Amniotic stem cell (primary cell): ENCODE results near the gene TMEM141.
"Not testable (repeated sequence)": the region's sequence is repeated elsewhere in the genome, so short reads cannot be mapped to it uniquely, and the experiment has no call there.

Source experiments
- DNase-seq: peaks from one replicate; lab custom pipeline; 2025; lab: John Stamatoyannopoulos, UW

The TMEM141 gene

DNA sequence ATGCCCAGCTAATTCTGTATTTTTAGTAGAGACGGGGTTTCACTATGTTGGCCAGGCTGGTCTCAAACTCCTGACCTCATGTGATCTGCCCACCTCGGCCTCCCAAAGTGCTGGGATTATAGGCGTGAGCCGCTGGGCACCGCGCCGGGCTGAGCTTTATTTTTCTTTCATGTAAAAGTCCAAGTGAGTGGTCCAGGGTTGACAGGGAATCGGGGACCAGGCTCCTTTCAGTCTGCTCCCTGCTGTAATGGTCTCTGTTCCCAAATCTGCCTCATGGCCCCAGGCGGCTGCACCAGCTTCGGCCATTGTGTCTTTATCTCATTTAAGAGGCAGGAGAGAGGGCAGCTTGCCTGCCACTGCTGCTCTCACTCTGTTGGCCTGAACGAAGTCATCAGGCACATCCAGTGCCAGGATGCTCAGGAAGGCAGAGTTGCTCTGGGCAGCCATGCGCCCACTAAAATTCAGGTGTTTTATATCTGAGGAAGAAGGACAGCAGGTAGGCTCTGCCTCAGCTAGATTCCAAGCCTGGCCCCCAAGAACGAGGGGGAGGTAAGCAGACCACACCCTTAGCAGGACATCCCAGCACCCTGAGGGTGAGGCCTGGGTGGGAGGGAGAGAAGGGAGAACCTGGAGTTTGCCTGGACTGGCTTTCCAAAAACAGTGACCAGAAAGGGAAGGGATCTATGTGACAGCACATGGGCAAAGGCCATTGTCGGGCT, 3.3 kb downstream of the TMEM141 start:
- no peak for DNase-seq

DNA sequence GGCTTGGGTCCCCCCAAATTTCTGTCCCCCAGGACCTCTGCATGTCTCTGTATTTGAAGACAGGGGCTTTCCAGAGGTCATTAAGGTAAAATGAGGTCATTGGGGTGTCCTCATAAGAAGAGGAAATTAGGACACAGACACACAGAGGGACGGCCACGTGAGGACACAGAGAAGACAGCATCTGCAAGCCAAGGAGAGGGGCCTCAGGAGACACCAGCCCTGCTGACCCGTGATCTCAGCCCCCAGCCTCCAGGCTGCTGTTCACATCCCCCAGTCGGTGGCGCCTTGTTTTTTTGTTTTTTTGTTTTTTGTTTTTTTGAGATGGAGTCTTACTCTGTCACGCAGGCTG, 3.8 kb downstream of the TMEM141 start:
- no peak for DNase-seq

DNA sequence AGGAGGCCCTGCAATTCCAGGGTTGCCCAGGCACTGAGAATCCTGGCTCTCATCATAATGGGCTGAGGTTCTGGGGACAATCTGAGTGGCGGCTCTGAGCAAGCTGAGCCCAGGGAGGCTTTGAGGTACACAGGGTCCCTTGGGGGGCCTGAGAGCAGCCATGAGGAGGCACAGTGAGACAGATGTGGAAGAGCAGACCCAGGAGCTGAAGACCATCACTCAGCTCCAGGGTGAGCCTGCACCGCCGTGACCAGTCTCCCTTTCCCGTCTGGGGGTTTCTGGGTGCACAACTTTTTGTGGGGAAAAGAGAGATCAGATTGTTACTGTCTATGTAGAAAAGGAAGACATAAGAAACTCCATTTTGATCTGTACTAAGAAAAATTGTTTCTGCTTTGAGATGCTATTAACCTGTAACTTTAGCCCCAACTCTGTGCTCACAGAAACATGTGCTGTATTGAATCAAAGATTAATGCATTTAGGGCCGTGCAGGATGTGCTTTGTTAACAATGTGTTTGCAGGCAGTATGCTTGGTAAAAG, 5.2 kb downstream of the TMEM141 start, which contains the start of gene CCDC183:
Gene CCDC183, plus strand, starts transcription at position 101 of the 537 bp plus-strand sequence. Its CDS starts 60 bp downstream, at position 161.
- no peak for DNase-seq

DNA sequence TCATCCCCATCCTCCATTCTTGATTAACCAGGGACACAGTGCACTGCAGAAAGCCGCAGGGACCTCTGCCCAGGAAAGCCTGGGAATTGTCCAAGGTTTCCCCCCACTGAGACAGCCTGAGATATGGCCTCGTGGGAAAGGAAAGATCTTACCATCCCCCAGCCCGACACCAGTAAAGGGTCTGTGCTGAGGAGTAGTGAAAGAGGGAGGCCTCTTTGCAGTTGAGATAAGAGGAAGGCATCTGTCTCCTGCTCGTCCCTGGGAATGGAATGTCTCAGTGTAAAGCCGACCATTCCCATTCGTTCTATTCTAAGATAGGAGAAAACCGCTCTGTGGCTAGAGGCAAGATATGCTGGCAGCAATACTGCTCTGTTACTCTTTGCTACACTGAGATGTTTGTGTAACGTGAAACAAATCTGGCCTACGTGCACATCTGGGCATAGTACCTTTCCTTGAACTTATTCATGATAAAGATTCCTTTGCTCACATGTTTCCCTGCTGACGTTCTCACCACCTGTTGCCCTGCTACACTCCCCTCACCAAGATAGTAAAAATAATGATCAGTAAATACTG, 5.7 kb downstream of the TMEM141 start:
- DNase-seq: not testable (repeated sequence)

DNA sequence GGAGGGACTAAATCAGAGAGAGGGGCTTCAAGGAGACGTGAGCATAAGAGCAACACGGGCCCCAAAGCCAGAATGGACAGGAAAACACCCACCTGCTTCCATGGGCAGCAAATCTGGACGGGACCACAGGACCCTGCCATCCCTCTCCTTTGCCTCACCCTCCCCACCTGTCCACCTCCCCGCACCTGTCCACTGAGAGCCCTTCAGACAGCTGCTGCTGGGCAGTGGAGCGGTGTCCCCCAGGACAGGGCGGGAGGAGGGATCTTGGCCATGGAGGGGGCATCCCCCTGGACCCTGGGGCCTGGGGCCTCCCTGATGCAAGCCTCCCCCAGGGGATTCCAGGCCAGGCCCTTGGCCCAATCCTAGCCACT, 7.5 kb downstream of the TMEM141 start:
- no peak for DNase-seq

DNA sequence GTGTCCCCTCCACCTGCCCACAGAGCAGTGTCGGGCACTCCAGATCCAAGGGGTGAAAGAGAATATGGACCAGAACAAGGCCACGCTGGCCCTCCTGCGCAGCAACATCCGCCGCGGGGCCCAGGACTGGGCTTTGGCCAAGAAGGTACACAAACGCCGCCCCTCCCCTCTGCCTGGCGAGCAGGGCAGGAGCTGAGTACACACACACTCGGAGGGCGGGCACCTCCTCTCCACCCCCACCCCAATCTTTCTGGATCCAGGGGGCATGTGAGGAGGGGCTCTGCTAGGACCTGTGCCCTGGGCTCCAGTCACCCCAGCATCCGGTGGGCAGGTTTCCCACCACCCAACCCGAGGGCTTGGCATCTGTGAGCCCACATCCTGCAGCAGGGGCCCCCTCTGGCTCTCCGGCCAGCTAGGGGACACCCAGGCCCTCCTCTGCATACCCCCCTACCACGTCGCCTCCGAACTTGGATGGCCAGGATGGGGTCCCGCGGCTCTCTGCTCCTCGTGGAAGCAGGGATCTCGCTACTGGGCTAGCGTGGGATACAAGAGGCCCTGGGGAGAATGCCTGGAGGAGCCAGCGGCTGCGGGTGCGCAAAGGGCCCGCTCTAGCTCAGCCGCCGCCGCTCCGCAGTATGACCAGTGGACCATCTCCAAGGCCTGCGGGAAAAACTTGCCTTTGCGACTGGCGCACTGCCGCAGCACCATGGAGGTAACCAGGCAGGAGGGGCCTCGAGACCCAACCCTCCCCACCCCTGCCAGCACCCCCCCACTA, 8.1 kb downstream of the TMEM141 start:
- DNase-seq: no peak

DNA sequence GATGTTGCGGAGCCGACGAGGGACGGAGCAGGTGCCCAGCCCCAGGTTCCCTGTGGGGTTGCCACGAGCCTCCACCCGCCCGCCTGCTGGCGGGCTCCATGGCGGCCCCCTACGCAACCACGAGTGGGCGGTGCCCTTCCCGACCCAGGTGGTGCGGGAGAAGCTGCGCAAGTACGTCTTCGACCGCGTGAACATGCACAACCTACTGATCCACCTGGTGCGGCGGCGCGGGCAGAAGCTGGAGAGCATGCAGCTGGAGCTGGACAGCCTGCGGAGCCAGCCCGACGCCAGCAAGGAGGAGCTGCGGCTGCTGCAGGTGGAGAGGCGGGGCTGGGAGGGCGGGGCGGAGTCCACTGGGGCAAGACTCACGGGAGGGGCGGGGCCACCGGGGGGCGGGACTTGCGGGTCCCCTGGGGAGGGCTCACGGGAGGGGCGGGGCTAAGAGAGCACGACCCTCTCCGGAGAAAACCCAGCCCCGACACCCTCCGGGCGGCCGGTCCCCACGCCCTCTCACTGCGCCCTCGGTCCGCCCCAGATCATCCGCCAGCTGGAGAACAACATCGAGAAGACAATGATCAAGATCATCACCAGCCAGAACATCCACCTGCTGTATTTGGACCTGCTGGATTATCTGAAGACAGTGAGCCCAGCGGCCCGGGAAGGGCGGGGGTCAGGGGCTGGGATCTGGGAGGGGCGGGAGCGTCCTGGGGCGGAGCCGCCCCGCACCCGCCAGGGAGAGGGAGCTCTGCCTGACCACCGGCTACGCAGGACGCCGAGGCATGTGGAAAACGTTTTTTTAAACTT, 8.9 kb downstream of the TMEM141 start:
- DNase-seq: no peak

DNA sequence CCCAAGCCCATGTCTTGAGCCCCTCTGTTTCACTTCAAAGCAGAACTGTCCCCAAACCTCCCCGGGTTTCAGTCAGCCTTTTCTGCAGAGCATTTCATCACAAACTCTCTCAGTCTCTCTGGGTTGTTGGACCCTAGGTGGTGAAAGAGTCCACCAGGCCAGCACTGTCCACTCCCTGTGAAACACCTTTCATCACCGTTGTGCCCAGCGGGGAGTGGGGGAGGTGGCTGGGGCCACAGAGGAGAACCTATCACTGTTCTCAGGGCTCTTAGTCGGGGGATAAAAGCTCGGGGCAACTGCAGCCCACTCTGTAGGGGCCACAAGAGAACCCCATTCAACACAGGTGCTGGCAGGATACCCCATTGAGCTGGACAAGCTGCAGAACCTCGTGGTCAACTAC, 11.2 kb downstream of the TMEM141 start:
- no peak for DNase-seq

DNA sequence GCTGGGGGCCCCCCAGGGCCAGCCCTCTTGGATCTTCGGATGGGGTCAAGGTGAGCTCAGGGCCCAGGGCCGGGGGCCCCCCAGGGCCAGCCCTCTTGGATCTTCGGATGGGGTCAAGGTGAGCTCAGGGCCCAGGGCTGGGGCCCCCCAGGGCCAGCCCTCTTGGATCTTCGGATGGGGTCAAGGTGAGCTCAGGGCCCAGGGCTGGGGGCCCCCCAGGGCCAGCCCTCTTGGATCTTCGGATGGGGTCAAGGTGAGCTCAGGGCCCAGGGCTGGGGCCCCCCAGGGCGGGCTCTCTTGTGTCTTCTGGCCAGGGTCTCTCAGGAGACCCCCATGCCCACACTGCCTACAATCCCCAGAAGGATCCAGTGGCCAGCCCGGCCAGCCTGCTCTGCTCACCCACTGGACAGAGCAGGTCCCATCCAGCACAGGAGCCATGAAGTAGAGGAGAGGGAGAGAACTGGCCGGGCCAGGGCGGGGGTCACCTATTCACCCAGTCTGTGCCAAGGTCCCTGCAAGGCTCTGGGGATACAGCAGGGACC, 11.9 kb downstream of the TMEM141 start:
- DNase-seq: not testable (repeated sequence)

DNA sequence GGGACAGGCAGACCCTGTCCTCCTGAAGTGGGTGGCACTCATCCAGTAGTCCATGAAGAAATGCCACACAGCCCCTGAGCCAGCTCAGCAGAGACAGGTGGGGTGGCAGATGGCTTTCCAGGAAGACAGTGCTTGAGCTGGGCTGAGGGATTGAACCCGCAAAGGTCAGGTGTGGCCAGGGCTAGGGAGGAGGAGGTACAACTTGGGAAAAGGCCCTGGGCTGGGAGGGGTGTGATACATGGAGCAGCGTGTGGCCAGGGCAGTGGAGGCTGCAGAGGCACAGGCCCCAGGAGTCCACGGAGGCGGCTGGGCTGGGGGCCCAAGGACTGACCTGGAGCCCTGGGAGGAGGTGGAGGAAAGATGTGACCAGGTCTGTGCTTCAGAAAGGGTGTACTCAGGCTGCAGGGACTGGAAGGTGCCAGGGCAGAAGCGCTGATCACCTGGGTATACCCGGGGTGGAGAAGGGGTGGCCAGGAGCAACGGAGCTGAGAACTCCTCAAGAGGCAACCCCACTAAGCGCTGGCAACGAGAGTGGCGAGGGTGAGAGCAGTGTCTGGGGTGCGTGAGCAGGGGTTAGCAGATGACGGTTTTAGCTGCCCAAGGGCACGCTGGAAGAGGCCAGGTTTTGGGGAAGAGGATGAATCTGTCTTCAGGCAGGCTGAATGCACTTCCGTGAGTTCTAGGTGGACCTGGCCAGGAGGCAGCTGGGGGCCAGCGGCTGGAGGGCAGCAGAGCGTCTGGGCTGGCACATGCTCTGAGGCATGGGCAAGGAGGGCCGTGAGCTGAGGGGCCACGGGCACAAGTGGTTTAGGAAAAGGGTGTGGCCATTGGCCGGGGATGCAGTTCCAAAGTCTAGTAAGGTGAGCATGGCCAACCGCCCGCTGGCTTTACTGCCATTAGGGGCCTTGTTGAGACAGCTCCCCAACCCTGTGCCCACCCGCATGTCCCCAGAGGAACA, 12.7 kb downstream of the TMEM141 start:
- no peak for DNase-seq

DNA sequence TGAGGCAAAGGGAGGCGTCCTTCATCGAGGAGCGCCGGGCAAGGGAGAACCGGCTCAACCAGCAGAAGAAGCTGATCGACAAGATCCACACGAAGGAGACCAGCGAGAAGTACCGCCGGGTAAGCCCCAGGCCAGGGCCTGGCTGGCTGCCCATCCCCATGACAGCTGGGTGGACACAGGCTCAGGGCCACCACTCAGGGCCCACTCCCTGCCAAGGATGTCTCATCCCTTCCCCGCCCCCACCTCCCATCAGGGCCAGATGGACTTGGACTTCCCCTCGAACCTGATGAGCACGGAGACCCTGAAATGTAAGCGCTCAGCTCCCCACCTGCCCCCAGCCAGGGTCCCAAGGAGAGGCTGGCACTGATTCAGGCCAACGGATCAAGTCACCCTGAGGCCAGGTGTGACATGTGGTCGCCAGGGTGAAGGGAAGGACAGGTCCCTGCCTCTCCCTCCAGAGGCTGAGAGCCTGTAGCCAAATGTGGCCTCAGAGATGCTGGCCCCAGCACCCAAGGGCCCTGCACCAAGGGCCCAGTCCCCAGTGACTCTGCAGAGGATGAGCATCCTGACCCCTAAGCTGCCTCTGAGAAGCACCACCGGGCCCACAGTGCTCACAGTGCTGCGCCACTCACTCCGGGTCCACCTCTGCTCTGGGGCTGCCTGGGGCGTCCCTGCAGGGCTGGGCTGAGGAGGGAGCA, 13.5 kb downstream of the TMEM141 start:
- DNase-seq: no peak

DNA sequence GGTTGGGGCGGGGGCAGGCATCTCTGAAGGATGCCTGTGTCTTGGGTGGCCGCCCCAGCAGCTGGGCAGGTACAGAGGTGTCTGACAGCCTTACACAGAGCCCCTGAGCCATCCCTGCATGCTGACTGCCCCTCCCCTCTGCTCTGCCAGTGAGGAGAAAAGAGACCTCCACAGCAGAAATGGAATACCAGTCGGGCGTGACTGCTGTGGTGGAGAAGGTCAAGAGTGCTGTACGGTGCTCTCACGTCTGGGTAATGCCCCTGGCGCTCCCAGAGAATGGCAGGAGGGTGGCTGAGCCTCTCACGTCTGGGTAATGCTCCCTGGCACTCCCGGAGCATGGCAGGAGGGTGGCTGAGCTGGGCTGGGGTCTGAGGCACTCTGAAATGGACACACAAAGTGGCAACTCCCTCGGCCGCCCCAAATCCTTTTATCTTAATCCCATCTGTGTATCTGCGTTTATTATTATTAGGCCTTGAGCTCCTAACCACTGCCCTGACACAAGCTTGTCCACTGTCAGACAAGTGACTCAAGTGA, 14.1 kb downstream of the TMEM141 start:
- DNase-seq: no peak

DNA sequence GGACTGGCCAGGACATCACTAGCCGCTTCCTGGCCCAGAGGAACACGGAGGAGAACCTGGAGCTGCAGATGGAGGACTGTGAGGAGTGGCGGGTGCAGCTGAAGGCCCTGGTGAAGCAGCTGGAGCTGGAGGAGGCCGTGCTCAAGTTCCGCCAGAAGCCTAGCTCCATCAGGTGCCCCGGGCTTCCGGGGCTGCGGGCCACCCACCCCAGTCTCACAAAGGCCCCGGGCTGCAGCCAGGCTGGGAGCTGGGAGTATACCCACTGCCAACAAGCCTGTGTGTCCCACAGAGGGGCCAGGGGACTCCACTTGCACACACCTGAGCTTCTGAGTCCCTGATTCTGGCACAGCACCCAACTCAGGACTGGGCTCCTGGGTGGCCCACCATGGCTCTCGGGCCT, 14.9 kb downstream of the TMEM141 start:
- no peak for DNase-seq

DNA sequence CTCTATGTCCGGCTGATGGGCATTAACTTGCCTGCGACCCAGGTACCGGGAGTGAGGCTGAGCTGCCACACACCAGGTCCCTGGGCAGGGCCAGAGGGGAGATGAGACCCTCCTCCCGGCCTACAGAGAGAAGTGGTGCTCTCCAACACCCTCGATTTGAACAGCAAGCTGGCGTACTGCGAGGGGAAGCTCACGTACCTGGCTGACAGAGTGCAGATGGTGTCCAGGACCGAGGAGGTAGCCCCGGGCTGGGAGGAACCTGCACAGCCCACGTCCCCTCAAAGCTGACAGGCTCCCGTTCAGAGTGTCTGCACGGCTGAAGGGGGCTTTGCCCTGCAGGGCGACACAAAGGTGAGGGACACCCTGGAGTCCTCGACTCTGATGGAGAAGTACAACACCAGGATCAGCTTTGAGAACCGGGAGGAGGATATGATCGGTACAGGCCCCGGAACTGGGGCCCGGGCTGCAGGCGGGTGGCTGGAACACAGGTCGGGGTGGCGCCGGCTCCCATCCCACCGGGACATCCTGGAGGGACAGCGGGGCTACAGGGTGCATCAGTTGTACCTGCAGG, 15.6 kb downstream of the TMEM141 start:
- no peak for DNase-seq

DNA sequence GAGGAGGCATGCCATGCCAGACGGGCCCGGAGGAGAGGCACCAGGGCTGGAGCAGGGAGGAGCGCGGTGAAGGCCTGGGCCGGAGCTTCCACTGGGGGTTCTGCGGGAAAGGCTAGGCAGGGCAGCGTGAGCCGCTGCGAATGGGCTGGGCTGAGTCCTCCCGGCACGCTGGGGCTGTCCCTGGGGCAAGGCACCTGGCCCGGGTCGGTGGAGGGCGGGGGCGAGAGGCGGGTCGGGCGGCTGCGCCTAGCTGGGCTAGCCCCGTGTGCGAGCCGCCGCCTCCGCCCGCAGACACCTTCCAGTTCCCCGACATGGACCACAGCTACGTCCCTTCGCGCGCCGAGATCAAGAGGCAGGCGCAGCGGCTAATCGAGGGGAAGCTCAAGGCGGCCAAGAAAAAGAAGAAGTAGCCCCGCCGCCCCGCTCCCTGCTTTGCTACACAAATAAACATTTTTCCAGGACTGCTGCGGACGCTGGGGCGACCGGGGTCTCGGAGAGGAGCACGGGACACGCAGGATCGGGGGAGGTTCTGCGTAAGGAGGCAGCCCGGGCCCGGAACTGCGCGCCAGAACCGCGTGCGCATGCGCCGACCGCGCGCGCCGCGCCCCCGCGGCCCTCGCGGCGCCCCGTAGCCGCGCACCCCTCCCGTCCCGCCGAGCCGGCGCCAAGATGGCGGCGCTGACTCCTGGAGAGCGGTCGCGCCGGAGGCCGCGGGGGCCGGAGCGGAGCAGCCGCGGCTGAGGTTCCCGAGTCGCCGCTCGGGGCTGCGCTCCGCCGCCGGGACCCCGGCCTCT, 16.3 kb downstream of the TMEM141 start, which contains the start of gene RABL6:
Gene RABL6, plus strand, starts transcription at position 668 of the 794 bp plus-strand sequence. CDS start 249 bp downstream, outside the sequence.
- no peak for DNase-seq

DNA sequence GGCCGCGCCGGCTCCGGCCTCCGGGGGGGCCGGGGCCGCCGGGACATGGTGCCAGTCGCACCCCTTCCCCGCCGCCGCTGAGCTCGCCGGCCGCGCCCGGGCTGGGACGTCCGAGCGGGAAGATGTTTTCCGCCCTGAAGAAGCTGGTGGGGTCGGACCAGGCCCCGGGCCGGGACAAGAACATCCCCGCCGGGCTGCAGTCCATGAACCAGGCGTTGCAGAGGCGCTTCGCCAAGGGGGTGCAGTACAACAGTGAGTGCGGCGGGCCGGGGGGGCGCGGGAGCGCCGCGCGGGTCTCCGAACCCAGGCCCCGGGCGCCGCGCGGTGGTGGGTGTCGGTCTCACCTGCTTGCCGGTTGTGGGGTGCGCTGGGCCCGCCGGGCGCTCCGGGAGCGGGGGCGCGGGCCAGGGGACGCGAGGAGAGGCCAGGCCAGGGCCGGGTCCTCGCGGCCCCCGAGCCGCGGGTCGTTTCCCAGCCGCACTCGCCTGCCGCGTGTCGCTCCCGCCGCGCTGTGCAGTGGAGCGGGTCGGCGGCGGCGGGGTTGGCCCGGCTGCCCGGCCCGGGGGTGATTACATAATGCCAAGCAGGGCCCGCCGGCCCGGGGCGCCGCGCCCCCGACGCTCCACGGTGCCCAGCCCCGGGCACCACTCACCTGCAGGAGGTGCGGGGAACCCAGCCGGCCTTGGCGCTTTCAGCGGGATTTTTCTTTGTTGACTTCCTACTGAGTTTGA, 17.1 kb downstream of the TMEM141 start:
- DNase-seq: no peak

DNA sequence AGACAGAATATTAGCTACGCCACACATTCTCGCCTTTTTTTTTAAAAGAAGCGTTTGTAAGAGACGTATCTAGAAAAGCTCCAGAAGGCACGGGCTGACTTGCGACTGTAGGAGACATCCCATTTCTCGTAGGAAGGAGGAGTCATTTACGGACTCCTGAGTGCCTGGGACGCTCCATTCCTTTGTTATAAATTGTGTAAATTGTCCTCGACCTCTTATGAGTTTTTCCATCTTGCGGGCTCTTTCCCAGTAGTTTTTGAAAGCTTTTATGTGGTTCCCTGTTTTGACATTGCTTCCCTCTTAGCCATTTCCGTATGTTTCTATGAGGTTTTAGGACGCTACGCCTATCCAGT, 17.6 kb downstream of the TMEM141 start:
- DNase-seq: no peak
